ENCODE data around the gene C3orf80.

DNA sequence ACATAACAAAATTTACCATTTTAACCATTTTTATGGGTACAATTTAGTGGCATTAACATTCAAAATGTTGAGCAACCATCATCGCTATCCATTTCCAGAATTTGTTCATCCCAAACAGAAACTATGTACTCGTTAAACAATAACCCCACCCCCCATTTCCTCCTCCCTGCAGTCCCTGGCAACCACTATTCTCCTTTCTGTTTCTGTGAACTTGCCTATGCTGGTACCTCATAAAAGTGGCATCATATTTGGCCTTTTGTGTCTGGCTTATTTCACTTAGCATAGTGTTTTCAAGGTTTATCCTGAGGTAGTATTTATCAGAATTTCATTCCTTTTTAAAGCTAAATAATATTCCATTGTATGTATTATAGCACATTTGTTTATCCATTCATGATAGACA is 32.4 kb downstream of the C3orf80 start:
- TF ChIP-seq, protein P1, sequence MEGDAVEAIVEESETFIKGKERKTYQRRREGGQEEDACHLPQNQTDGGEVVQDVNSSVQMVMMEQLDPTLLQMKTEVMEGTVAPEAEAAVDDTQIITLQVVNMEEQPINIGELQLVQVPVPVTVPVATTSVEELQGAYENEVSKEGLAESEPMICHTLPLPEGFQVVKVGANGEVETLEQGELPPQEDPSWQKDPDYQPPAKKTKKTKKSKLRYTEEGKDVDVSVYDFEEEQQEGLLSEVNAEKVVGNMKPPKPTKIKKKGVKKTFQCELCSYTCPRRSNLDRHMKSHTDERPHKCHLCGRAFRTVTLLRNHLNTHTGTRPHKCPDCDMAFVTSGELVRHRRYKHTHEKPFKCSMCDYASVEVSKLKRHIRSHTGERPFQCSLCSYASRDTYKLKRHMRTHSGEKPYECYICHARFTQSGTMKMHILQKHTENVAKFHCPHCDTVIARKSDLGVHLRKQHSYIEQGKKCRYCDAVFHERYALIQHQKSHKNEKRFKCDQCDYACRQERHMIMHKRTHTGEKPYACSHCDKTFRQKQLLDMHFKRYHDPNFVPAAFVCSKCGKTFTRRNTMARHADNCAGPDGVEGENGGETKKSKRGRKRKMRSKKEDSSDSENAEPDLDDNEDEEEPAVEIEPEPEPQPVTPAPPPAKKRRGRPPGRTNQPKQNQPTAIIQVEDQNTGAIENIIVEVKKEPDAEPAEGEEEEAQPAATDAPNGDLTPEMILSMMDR (optimal IDR thresholded peaks at IDR 0.05 in 1 of 3, IDR thresholded peaks at IDR 0.05 in 1 of 3, conservative IDR thresholded peaks at IDR 0.05 in 1 of 3; ENCODE audit: extremely low read depth in 1 of 3, insufficient read depth in 2 of 3, low read length in 3 of 3), result no peak
- TF ChIP-seq EZH2 (IDR thresholded peaks at IDR 0.05; ENCODE audit: low read length), result no peak
